ENCODE data around the gene CIAO3.

The CIAO3 gene

DNA sequence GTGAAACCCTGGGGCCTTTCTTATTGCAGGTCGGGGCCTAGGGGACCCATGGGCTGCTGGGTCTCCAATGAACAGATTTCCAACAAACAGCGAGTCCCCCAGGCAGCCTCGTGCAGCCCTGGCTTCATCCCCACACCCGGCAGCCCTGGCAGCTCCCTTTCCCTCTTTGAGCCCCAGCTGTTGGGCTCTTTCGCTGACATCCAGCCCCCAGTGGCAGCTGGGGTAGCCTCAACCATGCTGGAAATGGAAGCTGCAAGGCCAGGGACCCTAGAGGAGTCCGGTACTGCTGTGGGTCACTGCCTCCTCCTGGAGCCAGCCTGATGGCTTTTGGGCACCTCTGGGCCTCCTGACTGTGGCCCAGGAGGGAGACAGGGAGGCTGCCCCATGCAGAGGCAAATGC is 41.5 kb upstream of the CIAO3 start:
- no peaks in the 10 kb centered on the region for H3K27me3 ChIP-seq
- H3K4me3 ChIP-seq (ENCODE audit: low read depth, low read length) = no peak overlapping the region
- H3K9me3 ChIP-seq = no peaks in the 10 kb centered on the region
- TF ChIP-seq, protein P1, sequence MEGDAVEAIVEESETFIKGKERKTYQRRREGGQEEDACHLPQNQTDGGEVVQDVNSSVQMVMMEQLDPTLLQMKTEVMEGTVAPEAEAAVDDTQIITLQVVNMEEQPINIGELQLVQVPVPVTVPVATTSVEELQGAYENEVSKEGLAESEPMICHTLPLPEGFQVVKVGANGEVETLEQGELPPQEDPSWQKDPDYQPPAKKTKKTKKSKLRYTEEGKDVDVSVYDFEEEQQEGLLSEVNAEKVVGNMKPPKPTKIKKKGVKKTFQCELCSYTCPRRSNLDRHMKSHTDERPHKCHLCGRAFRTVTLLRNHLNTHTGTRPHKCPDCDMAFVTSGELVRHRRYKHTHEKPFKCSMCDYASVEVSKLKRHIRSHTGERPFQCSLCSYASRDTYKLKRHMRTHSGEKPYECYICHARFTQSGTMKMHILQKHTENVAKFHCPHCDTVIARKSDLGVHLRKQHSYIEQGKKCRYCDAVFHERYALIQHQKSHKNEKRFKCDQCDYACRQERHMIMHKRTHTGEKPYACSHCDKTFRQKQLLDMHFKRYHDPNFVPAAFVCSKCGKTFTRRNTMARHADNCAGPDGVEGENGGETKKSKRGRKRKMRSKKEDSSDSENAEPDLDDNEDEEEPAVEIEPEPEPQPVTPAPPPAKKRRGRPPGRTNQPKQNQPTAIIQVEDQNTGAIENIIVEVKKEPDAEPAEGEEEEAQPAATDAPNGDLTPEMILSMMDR (IDR thresholded peaks at IDR 0.05; ENCODE audit: low read depth, low read length) = no peak
- DNase-seq = no peak
- peaks cover 11% of the 10 kb centered on the region for H3K4me1 ChIP-seq
- H3K36me3 ChIP-seq = peaks cover 19% of the 10 kb centered on the region

DNA sequence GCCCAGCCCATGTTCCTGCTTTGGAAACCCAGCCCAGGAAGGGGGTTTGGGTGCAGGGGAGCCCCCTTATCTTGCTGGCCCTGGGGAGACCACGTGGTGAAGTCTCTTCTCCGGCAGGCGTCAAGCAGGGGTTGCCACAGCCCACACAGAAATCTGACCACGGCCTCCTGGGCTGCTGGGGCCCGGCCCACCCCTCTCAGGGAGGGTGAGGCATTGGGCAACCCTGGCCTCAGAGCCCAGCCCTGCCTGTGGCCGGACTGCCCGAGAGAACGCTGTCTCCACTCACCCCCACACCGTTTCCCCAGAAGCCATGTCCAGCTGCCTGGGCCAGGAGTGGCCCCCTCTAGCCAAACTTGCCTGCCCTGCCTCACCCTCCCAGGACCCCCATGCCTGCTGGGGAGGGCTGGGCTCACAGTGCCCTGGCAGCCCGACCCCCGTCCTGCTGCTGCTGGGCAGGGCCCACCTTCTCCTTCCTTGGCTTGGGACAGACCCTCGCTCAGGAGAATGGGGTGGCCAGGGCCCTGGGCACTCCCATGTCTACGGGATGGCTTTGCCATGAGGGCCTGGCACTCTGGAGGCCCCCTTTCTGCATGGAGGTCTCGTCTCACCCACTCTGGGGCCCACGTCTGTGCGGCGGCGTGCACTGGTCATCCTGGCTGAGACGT is 40.7 kb upstream of the CIAO3 start:
- H3K36me3 ChIP-seq = peaks cover 15% of the 10 kb centered on the region
- no peak for DNase-seq
- H3K9me3 ChIP-seq = no peaks in the 10 kb centered on the region
- no peaks in the 10 kb centered on the region for H3K27me3 ChIP-seq
- H3K4me3 ChIP-seq (ENCODE audit: low read depth, low read length) = no peak overlapping the region
- TF ChIP-seq, protein P1 (IDR thresholded peaks at IDR 0.05; ENCODE audit: low read depth, low read length) = no peak
- peaks cover 11% of the 10 kb centered on the region for H3K4me1 ChIP-seq

DNA sequence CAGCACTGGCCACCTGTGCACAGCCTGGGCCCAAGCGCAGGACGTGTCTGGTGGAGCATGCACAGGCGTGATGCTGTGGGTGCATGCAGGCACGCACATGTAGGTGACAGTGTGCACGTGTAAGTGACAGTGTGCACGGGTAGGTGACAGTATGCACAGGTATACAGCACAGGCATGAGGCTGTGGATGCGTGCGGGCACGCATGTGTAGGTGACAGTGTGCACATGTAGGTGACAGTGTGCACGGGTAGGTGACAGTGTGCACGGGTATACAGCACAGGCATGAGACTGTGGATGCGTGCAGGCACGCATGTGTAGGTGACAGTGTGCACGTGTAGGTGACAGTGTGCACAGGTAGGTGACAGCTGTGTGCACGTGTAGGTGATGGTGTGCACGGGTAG is 39.5 kb upstream of the CIAO3 start:
- TF ChIP-seq, protein P1 (IDR thresholded peaks at IDR 0.05; ENCODE audit: low read depth, low read length) = no peak
- no peak for DNase-seq
- Histone ChIP-seq H3K27me3 (no peaks in the 10 kb centered on the region), H3K4me3 (ENCODE audit: low read depth, low read length) (no peak overlapping the region), H3K36me3 (peaks cover 7% of the 10 kb centered on the region; the same call in 1 of the 2 replicates), H3K4me1 (peaks cover 11% of the 10 kb centered on the region), H3K9me3 (no peaks in the 10 kb centered on the region)

DNA sequence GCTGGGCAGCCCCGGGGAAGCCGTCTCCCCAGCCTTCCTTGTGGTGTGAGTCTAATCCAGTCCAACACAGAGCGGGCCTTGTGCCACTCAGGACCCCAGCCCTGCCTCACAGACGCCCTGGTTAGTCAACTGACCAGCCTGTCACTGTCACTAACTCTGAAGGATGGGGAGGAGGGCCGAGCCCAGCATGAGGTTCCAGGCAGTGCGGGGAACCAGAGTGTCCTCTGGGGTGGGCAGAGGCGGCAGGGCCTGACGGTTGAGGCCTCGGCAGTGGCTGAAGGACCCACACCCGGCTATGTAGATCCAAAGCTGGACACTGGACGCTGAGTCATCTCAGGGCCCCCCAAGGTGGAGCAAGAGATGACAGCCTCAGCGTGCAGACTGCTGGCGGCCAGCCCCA is 38.8 kb upstream of the CIAO3 start:
- Histone ChIP-seq H3K9me3 (no peaks in the 10 kb centered on the region), H3K4me3 (ENCODE audit: low read depth, low read length) (no peak overlapping the region), H3K36me3 (no peaks in the 10 kb centered on the region), H3K27me3 (no peaks in the 10 kb centered on the region), H3K4me1 (peaks cover 11% of the 10 kb centered on the region)
- no peak for DNase-seq
- TF ChIP-seq, protein P1 (IDR thresholded peaks at IDR 0.05; ENCODE audit: low read depth, low read length) = no peak

DNA sequence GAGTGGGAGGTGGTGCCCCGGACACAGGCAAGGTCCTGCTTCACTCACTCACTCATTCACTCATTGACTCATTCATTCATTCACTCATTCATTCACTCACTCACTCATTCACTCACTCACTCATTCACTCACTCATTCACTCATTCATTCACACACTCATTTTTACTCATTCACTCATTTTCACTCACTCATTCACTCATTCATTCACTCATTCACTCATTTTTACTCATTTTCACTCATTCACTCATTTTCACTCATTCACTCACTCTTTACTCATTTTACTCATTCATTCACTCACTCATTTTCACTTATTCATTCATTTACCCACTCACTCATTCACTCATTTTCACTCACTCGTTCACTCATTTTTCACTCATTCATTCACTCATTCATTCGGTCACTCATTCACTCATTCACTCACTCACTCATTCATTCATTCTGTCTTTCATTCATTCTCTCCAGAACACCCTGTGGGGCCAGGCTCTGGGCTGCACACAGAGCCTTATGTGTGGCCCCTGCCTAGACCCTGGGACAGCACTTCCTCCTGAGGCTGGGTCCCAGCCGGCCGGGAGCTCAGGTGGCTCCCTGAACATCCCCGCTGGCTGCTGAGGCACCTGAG is 38.2 kb upstream of the CIAO3 start:
- no peaks in the 10 kb centered on the region for H3K27me3 ChIP-seq
- H3K4me1 ChIP-seq = peaks cover 11% of the 10 kb centered on the region
- no peak for DNase-seq
- H3K36me3 ChIP-seq = no peaks in the 10 kb centered on the region
- TF ChIP-seq, protein P1 (IDR thresholded peaks at IDR 0.05; ENCODE audit: low read depth, low read length) = no peak
- H3K9me3 ChIP-seq = no peaks in the 10 kb centered on the region
- no peak overlapping the region for H3K4me3 ChIP-seq (ENCODE audit: low read depth, low read length)

GRCh38 chr16:778447-778846 is 37.6 kb upstream of the CIAO3 start:
- Histone ChIP-seq H3K9me3 (no peaks in the 10 kb centered on the region), H3K4me3 (ENCODE audit: low read depth, low read length) (no peak overlapping the region), H3K27me3 (no peaks in the 10 kb centered on the region), H3K4me1 (peaks cover 6% of the 10 kb centered on the region), H3K36me3 (no peaks in the 10 kb centered on the region)
- no peak for DNase-seq
- TF ChIP-seq, protein P1 (IDR thresholded peaks at IDR 0.05; ENCODE audit: low read depth, low read length) = no peak

All from BE2C (cell line).